Liver (tissue), 9 donors: ENCODE data around the gene ARHGEF16. TPM values are rescaled to one million over a fixed set of nuclear protein-coding genes. Genes with fewer than 3 reads are reported as not detected.

Experiments
- DNase-seq: peaks from one replicate; pipeline ENCODE4 v3.0.0-alpha.2; 2017; ENCODE audit warnings: low spot score
- H3K27ac ChIP-seq, 2 donors: one replicate each; pipeline ENCODE4 v1.7.0; 2013; ENCODE audit warnings: inconsistent platforms in 2 of 2, low read length in 2 of 2, control low read depth in 1 of 2, low read depth in 1 of 2, mild to moderate bottlenecking in 1 of 2
- H3K27me3 ChIP-seq, 4 donors: one replicate each; pipeline versions ENCODE4 v1.6.1 to v1.7.0; 2013; ENCODE audit warnings: low read length in 3 of 4, inconsistent platforms in 1 of 4, mild to moderate bottlenecking in 1 of 4, moderate library complexity in 1 of 4; ENCODE audit not compliant: control insufficient read depth in 4 of 4, insufficient read depth in 4 of 4
- H3K36me3 ChIP-seq, 4 donors: one replicate each; pipeline versions ENCODE4 v1.6.1 to v1.7.0; 2013; ENCODE audit warnings: low read length in 3 of 4, mild to moderate bottlenecking in 3 of 4, low read depth in 1 of 4, moderate library complexity in 1 of 4; ENCODE audit not compliant: control insufficient read depth in 4 of 4, insufficient read depth in 3 of 4
- H3K4me1 ChIP-seq, 4 donors: one replicate each; pipeline versions ENCODE4 v1.6.1 to v1.7.0; 2013; ENCODE audit warnings: low read length in 3 of 4, mild to moderate bottlenecking in 3 of 4, moderate library complexity in 1 of 4; ENCODE audit not compliant: control insufficient read depth in 4 of 4, insufficient read depth in 4 of 4
- H3K4me3 ChIP-seq, 3 donors: one replicate each; pipeline versions ENCODE4 v1.6.1 to v1.7.0; 2013; ENCODE audit warnings: low read length in 3 of 3, control low read depth in 1 of 3, low read depth in 1 of 3, mild to moderate bottlenecking in 1 of 3
- H3K9ac ChIP-seq, 2 donors: one replicate each; pipeline ENCODE4 v1.7.0; 2013; ENCODE audit warnings: low read length in 2 of 2, mild to moderate bottlenecking in 2 of 2, moderate library complexity in 2 of 2, control low read depth in 1 of 2, low read depth in 1 of 2
- H3K9me3 ChIP-seq, 4 donors: one replicate each; pipeline versions ENCODE4 v1.6.1 to v1.7.0; 2013; ENCODE audit warnings: low read length in 3 of 4; ENCODE audit not compliant: control insufficient read depth in 4 of 4
- EGR1 ChIP-seq, 2 donors: IDR thresholded peaks; 2 replicates each; pipeline ENCODE4 v1.6.1; 2016 to 2018; ENCODE audit warnings: antibody characterized with exemption in 2 of 2, low read depth in 2 of 2
- FOXA1 ChIP-seq: IDR thresholded peaks from 2 replicates; pipeline ENCODE4 v1.6.1; 2016; ENCODE audit warnings: antibody characterized with exemption
- FOXA2 ChIP-seq: IDR thresholded peaks from 2 replicates; pipeline ENCODE4 v1.6.1; 2016; ENCODE audit warnings: antibody characterized with exemption
- GABPA ChIP-seq, 2 donors: IDR thresholded peaks in 1 of 2; conservative IDR thresholded peaks in 1 of 2; 2 replicates each; pipeline ENCODE4 v1.6.1; 2016; ENCODE audit warnings: antibody characterized with exemption in 2 of 2, mild to moderate bottlenecking in 1 of 2, moderate library complexity in 1 of 2
- HNF4A ChIP-seq, 2 donors: conservative IDR thresholded peaks; 2 replicates each; pipeline ENCODE4 v1.6.1; 2016; ENCODE audit warnings: antibody characterized with exemption in 2 of 2, mild to moderate bottlenecking in 2 of 2
- HNF4G ChIP-seq: IDR thresholded peaks from 2 replicates; pipeline ENCODE4 v1.6.1; 2016; ENCODE audit warnings: antibody characterized with exemption
- JUND ChIP-seq, 2 donors: IDR thresholded peaks; 2 replicates each; pipeline ENCODE4 v1.6.1; 2016; ENCODE audit warnings: antibody characterized with exemption in 2 of 2
- NR2F2 ChIP-seq: IDR thresholded peaks from 2 replicates; pipeline ENCODE4 v1.6.1; 2016; ENCODE audit warnings: antibody characterized with exemption
- RAD21 ChIP-seq, 2 donors: IDR thresholded peaks; 2 replicates each; pipeline ENCODE4 v1.6.1; 2016; ENCODE audit warnings: antibody characterized with exemption in 2 of 2, mild to moderate bottlenecking in 2 of 2
- RXRA ChIP-seq, 2 donors: IDR thresholded peaks; 2 replicates each; pipeline ENCODE4 v1.6.1; 2017 to 2018; ENCODE audit warnings: antibody characterized with exemption in 2 of 2, mild to moderate bottlenecking in 1 of 2
- SP1 ChIP-seq: IDR thresholded peaks from 2 replicates; pipeline ENCODE4 v1.6.1; 2018; ENCODE audit warnings: antibody characterized with exemption, mild to moderate bottlenecking
- TAF1 ChIP-seq: conservative IDR thresholded peaks from 2 replicates; pipeline ENCODE4 v1.6.1; 2016; ENCODE audit warnings: antibody characterized with exemption, mild to moderate bottlenecking
- YY1 ChIP-seq: IDR thresholded peaks from 2 replicates; pipeline ENCODE4 v1.6.1; 2016; ENCODE audit warnings: antibody characterized with exemption, mild to moderate bottlenecking
- WGBS: extraction: QIAGEN DNeasy Blood & Tissue Kit; methylation state at CpG from one replicate; pipeline ENCODE4 v1.1.7; 2013; 5-methylcytosine and 5-hydroxymethylcytosine counted together
- polyA plus RNA-seq, 2 donors: library from polyadenylated mRNA; stranded (reverse) in 1 of 2; unstranded in 1 of 2; fragments of 200-250 nt in 1 of 2; fragments of >200 nt in 1 of 2; fragmentation: Nextera tagmentation in 1 of 2; extraction: Ambion mirVana in 1 of 2; gene quantifications; one replicate each; pipeline versions ENCODE4 v1.2.1 to v1.2.3, GENCODE V29; 2013 to 2015
- total RNA-seq, 2 donors: library from RNA; depleted of rRNA; stranded (reverse); fragments of >200 nt; gene quantifications; one replicate each; pipeline ENCODE4 v1.2.3, GENCODE V29; 2014
- TF ChIP-seq, protein P1 (sequence below): IDR thresholded peaks from 2 replicates; pipeline ENCODE4 v1.6.1; 2016; ENCODE audit warnings: antibody characterized with exemption
- TF ChIP-seq, protein P2 (sequence below): IDR thresholded peaks from 2 replicates; pipeline ENCODE4 v1.6.1; 2016; ENCODE audit warnings: antibody characterized with exemption
- TF ChIP-seq, protein P3 (sequence below): IDR thresholded peaks from 2 replicates; pipeline ENCODE4 v1.6.1; 2016; ENCODE audit warnings: antibody characterized with exemption
- TF ChIP-seq, protein P4 (sequence below): IDR thresholded peaks from 2 replicates; pipeline ENCODE4 v1.6.1; 2016; ENCODE audit warnings: antibody characterized with exemption, mild to moderate bottlenecking
- TF ChIP-seq, protein P5 (sequence below): fragments of 150-350 bp; IDR thresholded peaks from 2 replicates; pipeline ENCODE4 v1.5.1; 2017; ENCODE audit warnings: improper control_type of control experiment, low read depth, low read length; ENCODE audit not compliant: missing input control
- donor health status: healthy.
- donor health status: healthy.
- donor health status: healthy.
- donor health status: healthy.
- donor health status: healthy.

Gene ARHGEF16
- total and polyA plus RNA-seq, 4 donors = 0.65 to 5.6 (median 2.8) TPM

DNA sequence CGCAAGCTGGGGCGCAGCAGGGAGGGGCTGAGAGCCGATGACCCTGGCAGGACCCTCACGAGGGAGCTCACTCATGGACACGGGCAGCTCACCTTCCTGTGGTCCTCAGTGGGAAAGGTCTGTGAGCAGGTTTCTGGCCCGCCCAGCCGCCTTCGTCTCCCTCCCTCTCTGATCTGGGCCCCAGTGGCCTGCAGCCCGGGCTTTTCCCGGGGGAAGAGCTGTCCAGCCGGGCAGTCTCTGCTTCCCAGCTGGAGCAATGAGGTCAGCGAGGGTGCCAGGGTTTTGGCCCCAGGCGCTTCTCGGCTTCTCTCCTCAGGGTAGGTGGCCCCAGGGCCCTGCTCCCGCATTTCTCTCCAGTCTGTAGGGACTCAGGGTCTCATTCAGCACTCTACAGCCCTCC, 22.2 kb upstream of the ARHGEF16 start:
- no peak overlapping the region for H3K9ac ChIP-seq
- 74% methylated on average over 15 of the region's 15 CpGs for WGBS
- H3K4me1 ChIP-seq = no peaks in the 10 kb centered on the region
- DNase-seq = no peak
- no peaks in the 10 kb centered on the region for H3K9me3 ChIP-seq
- H3K36me3 ChIP-seq = no peaks in the 10 kb centered on the region
- TF ChIP-seq, protein P1, sequence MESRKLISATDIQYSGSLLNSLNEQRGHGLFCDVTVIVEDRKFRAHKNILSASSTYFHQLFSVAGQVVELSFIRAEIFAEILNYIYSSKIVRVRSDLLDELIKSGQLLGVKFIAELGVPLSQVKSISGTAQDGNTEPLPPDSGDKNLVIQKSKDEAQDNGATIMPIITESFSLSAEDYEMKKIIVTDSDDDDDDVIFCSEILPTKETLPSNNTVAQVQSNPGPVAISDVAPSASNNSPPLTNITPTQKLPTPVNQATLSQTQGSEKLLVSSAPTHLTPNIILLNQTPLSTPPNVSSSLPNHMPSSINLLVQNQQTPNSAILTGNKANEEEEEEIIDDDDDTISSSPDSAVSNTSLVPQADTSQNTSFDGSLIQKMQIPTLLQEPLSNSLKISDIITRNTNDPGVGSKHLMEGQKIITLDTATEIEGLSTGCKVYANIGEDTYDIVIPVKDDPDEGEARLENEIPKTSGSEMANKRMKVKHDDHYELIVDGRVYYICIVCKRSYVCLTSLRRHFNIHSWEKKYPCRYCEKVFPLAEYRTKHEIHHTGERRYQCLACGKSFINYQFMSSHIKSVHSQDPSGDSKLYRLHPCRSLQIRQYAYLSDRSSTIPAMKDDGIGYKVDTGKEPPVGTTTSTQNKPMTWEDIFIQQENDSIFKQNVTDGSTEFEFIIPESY = no peak
- no peak for TF ChIP-seq TAF1
- no peak for TF ChIP-seq HNF4G
- TF ChIP-seq, protein P2, sequence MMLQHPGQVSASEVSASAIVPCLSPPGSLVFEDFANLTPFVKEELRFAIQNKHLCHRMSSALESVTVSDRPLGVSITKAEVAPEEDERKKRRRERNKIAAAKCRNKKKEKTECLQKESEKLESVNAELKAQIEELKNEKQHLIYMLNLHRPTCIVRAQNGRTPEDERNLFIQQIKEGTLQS = no peak
- TF ChIP-seq SP1 = no peak
- TF ChIP-seq JUND (IDR thresholded peaks at IDR 0.05) = no peak
- TF ChIP-seq, protein P3, sequence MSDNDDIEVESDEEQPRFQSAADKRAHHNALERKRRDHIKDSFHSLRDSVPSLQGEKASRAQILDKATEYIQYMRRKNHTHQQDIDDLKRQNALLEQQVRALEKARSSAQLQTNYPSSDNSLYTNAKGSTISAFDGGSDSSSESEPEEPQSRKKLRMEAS = no peak
- TF ChIP-seq YY1 = no peak
- no peak for TF ChIP-seq RXRA (IDR thresholded peaks at IDR 0.05)
- TF ChIP-seq, protein P4, sequence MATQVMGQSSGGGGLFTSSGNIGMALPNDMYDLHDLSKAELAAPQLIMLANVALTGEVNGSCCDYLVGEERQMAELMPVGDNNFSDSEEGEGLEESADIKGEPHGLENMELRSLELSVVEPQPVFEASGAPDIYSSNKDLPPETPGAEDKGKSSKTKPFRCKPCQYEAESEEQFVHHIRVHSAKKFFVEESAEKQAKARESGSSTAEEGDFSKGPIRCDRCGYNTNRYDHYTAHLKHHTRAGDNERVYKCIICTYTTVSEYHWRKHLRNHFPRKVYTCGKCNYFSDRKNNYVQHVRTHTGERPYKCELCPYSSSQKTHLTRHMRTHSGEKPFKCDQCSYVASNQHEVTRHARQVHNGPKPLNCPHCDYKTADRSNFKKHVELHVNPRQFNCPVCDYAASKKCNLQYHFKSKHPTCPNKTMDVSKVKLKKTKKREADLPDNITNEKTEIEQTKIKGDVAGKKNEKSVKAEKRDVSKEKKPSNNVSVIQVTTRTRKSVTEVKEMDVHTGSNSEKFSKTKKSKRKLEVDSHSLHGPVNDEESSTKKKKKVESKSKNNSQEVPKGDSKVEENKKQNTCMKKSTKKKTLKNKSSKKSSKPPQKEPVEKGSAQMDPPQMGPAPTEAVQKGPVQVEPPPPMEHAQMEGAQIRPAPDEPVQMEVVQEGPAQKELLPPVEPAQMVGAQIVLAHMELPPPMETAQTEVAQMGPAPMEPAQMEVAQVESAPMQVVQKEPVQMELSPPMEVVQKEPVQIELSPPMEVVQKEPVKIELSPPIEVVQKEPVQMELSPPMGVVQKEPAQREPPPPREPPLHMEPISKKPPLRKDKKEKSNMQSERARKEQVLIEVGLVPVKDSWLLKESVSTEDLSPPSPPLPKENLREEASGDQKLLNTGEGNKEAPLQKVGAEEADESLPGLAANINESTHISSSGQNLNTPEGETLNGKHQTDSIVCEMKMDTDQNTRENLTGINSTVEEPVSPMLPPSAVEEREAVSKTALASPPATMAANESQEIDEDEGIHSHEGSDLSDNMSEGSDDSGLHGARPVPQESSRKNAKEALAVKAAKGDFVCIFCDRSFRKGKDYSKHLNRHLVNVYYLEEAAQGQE = no peak
- no peak for TF ChIP-seq FOXA2
- no peak for TF ChIP-seq EGR1 (IDR thresholded peaks at IDR 0.05; ENCODE audit: low read depth in 2 of 2)
- no peak for TF ChIP-seq NR2F2
- TF ChIP-seq HNF4A (conservative IDR thresholded peaks at IDR 0.05) = no peak
- no peak for TF ChIP-seq FOXA1
- TF ChIP-seq, protein P5, sequence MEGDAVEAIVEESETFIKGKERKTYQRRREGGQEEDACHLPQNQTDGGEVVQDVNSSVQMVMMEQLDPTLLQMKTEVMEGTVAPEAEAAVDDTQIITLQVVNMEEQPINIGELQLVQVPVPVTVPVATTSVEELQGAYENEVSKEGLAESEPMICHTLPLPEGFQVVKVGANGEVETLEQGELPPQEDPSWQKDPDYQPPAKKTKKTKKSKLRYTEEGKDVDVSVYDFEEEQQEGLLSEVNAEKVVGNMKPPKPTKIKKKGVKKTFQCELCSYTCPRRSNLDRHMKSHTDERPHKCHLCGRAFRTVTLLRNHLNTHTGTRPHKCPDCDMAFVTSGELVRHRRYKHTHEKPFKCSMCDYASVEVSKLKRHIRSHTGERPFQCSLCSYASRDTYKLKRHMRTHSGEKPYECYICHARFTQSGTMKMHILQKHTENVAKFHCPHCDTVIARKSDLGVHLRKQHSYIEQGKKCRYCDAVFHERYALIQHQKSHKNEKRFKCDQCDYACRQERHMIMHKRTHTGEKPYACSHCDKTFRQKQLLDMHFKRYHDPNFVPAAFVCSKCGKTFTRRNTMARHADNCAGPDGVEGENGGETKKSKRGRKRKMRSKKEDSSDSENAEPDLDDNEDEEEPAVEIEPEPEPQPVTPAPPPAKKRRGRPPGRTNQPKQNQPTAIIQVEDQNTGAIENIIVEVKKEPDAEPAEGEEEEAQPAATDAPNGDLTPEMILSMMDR = no peak
- no peak for TF ChIP-seq RAD21 (IDR thresholded peaks at IDR 0.05)
- TF ChIP-seq GABPA (IDR thresholded peaks at IDR 0.05 in 1 of 2, conservative IDR thresholded peaks at IDR 0.05 in 1 of 2) = no peak
- no peak overlapping the region for H3K4me3 ChIP-seq
- no peak overlapping the region for H3K27ac ChIP-seq
- H3K27me3 ChIP-seq = no peaks in the 10 kb centered on the region
